Esophagus muscularis mucosa (tissue), 4 donors: ENCODE measurements around the gene CNPY2. TPM values are rescaled to one million over a fixed set of nuclear protein-coding genes. Genes with fewer than 3 reads are reported as not detected.
"Not testable (repeated sequence)": the region's sequence is repeated elsewhere in the genome, so short reads cannot be mapped to it uniquely, and the experiment has no call there.

ENCODE experiments used
- DNase-seq: peaks from one replicate; pipeline ENCODE4 v3.0.0-alpha.2; 2017; ENCODE audit errors: extremely low spot score
- H3K27ac ChIP-seq, 4 donors: fragments of 200-600 bp; sonication (generic); replicated peaks in 1 of 4; 1 replicate in 3 of 4; 2 replicates in 1 of 4; pipeline ENCODE4 v1.5.1; 2016 to 2019; ENCODE audit warnings: mild to moderate bottlenecking in 1 of 4
- H3K27me3 ChIP-seq, 4 donors: fragments of 200-600 bp; sonication (generic); one replicate each; pipeline versions ENCODE4 v1.5.1 to v1.6.0; 2016 to 2019
- H3K36me3 ChIP-seq, 4 donors: fragments of 200-600 bp; sonication (generic); one replicate each; pipeline ENCODE4 v1.5.1; 2016 to 2019
- H3K4me1 ChIP-seq, 4 donors: fragments of 200-600 bp; sonication (generic); one replicate each; pipeline ENCODE4 v1.5.1; 2016 to 2019
- H3K4me3 ChIP-seq, 4 donors: fragments of 200-600 bp; sonication (generic); 1 replicate in 2 of 4; 2 replicates in 2 of 4; pipeline ENCODE4 v1.5.1; 2016 to 2019; ENCODE audit warnings: mild to moderate bottlenecking in 4 of 4, moderate library complexity in 1 of 4
- H3K9me3 ChIP-seq, 4 donors: fragments of 200-600 bp; sonication (generic); 1 replicate in 3 of 4; 2 replicates in 1 of 4; pipeline ENCODE4 v1.5.1; 2016 to 2019
- EP300 ChIP-seq: sonication (generic); formaldehyde crosslinking; IDR thresholded peaks from one replicate; pipeline ENCODE4 v1.6.1; 2017; ENCODE audit warnings: antibody characterized with exemption
- POLR2A ChIP-seq: fragments of 450-650 bp; IDR thresholded peaks from one replicate; pipeline ENCODE4 v1.6.1; 2017; ENCODE audit warnings: antibody characterized with exemption, moderate library complexity, mild to moderate bottlenecking, low read depth
- POLR2AphosphoS5 ChIP-seq, 2 donors: sonication (generic); formaldehyde crosslinking; IDR thresholded peaks; one replicate each; pipeline ENCODE4 v1.6.1; 2017; ENCODE audit warnings: antibody characterized with exemption in 2 of 2
- WGBS: methylation state at CpG from one replicate; pipeline ENCODE4 v1.1.5; 2018; 5-methylcytosine and 5-hydroxymethylcytosine counted together
- intact Hi-C: fragments of 100-400 bp; cut with DNase I; formaldehyde crosslinking; loops from one replicate; pipeline ENCODE4 v1.15.1; 2023
- total RNA-seq, 4 donors: library from RNA; depleted of rRNA; stranded (reverse); fragments of >200 nt; gene quantifications; one replicate each; pipeline versions ENCODE4 v1.1.0 to v1.2.1, GENCODE V29; 2016
- TF ChIP-seq, protein P1 (sequence below), 3 experiments: fragments of 200-600 bp in 2 of 3; fragments of 450-650 bp in 1 of 3; sonication (generic) in 2 of 3; IDR thresholded peaks; one replicate each; pipeline ENCODE4 v1.5.1; 2017 to 2019; ENCODE audit warnings: antibody characterized with exemption in 3 of 3, mild to moderate bottlenecking in 2 of 3, moderate library complexity in 1 of 3

The CNPY2 gene
- total RNA-seq, 4 donors from 2014 or later, result 48.8 to 61.5 (median 50.3) TPM

DNA sequence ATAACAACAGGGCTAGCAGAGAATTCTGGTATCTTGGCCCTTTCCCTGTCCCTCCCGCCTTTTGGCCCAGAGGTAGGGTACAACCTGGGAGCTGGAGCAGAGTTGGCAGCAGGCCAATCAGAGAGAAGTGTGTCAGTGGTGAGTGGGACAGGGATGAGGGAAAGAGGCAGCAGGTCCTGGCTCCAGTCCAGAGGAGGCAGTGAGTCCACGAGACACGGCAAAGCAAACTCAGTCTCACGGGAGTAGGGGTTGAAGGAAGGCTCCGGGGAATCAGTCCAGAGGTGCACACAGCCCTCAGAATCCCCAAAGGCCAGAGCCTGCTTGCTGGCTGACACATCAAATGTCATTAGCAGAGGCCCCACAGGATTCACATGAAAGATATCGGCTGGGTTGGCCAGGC is 10.7 kb upstream of the CNPY2 start:
- Histone ChIP-seq H3K36me3 (peaks cover 44 to 85% (median 69%) of the 10 kb centered on the region in 4 donors), H3K4me1 (no peaks in the 10 kb centered on the region), H3K9me3 (no peaks in the 10 kb centered on the region), H3K4me3 (no peak overlapping the region), H3K27ac (no peak overlapping the region), H3K27me3 (no peaks in the 10 kb centered on the region)
- intact Hi-C loops, result no loop called here
- 74% methylated on average over 6 of the region's 6 CpGs for WGBS
- DNase-seq, result no peak
- TF ChIP-seq POLR2A, result no peak
- no peak for TF ChIP-seq POLR2AphosphoS5 (IDR thresholded peaks at IDR 0.05)
- TF ChIP-seq EP300, result no peak
- TF ChIP-seq, protein P1, sequence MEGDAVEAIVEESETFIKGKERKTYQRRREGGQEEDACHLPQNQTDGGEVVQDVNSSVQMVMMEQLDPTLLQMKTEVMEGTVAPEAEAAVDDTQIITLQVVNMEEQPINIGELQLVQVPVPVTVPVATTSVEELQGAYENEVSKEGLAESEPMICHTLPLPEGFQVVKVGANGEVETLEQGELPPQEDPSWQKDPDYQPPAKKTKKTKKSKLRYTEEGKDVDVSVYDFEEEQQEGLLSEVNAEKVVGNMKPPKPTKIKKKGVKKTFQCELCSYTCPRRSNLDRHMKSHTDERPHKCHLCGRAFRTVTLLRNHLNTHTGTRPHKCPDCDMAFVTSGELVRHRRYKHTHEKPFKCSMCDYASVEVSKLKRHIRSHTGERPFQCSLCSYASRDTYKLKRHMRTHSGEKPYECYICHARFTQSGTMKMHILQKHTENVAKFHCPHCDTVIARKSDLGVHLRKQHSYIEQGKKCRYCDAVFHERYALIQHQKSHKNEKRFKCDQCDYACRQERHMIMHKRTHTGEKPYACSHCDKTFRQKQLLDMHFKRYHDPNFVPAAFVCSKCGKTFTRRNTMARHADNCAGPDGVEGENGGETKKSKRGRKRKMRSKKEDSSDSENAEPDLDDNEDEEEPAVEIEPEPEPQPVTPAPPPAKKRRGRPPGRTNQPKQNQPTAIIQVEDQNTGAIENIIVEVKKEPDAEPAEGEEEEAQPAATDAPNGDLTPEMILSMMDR (IDR thresholded peaks at IDR 0.05), result no peak

DNA sequence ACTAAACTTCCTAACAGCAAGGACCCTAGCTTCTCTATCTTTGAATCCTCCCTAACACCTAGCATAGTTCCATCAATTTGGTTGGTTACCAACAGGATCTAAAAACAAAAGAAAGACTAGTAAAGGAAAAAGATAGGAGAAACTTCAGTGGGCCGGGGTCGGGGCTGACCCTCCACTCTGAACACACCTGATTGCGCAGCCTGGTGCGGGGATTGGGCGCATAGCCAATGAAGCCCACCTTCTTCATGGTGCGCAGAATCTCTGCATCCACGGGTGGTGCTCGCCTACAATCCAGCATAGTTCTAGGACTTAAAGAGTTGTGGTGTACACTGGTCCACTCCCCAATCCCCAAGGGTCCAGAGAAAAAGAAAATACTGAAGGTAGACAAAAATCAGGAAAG is 10.3 kb upstream of the CNPY2 start:
- Histone ChIP-seq H3K27me3 (no peaks in the 10 kb centered on the region), H3K9me3 (no peaks in the 10 kb centered on the region), H3K4me3 (no peak overlapping the region), H3K4me1 (no peaks in the 10 kb centered on the region), H3K27ac (no peak overlapping the region), H3K36me3 (peaks cover 44 to 86% (median 73%) of the 10 kb centered on the region in 4 donors)
- TF ChIP-seq POLR2AphosphoS5 (IDR thresholded peaks at IDR 0.05) (no peak), EP300 (no peak), POLR2A (no peak)
- TF ChIP-seq, protein P1 (IDR thresholded peaks at IDR 0.05), result no peak
- DNase-seq, result no peak
- 95% methylated on average over 8 of the region's 8 CpGs for WGBS
- intact Hi-C loops, result no loop called here

DNA sequence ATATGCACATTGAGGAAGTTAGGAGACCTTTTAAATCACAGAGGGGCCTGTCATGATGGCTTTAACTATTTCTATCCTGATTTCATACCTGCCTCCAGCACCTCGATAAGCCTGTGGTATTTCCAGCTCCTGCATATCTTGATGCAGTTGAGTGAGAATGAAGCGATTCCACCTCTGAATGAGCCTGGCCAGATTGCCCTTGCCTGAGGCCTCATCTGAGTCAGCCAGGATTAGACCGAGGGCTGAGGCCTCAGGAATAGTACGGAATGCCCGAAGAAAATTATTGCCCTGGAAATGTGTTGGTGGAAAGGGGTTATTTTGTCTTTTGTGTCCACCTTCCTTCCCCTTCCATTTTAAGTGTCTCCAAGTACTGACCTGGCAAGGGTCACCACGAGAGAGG is 8.4 kb upstream of the CNPY2 start:
- Histone ChIP-seq H3K9me3 (no peaks in the 10 kb centered on the region), H3K4me3 (no peak overlapping the region), H3K4me1 (no peaks in the 10 kb centered on the region), H3K36me3 (peaks cover 55 to 96% (median 91%) of the 10 kb centered on the region in 4 donors), H3K27me3 (no peaks in the 10 kb centered on the region), H3K27ac (no peak overlapping the region)
- TF ChIP-seq POLR2A (no peak), EP300 (no peak), POLR2AphosphoS5 (IDR thresholded peaks at IDR 0.05) (no peak)
- TF ChIP-seq, protein P1 (IDR thresholded peaks at IDR 0.05), result no peak
- DNase-seq, result no peak
- WGBS, result 99% methylated on average over 6 of the region's 6 CpGs
- intact Hi-C loops, result no loop called here

DNA sequence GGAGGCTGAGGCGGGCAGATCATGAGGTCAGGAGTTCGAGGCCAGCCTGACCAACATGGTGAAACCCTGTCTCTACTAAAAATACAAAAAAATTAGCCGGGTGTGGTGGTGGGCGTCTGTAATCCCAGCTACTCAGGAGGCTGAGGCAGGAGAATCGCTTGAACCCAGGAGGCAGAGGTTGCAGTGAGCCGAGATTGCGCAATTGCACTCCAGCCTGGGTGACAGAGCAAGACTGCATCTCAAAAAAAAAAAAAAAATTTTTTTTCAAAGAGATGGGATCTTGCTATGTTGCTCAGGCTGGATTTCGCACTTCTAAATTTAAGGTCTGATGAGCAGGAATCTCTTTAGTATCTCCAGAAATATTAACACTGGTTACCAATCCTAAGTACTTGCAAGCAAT is 5.8 kb upstream of the CNPY2 start:
- WGBS, result 97% methylated on average over 8 of the region's 8 CpGs
- H3K36me3 ChIP-seq, result peaks cover 56 to 89% (median 87%) of the 10 kb centered on the region in 4 donors

DNA sequence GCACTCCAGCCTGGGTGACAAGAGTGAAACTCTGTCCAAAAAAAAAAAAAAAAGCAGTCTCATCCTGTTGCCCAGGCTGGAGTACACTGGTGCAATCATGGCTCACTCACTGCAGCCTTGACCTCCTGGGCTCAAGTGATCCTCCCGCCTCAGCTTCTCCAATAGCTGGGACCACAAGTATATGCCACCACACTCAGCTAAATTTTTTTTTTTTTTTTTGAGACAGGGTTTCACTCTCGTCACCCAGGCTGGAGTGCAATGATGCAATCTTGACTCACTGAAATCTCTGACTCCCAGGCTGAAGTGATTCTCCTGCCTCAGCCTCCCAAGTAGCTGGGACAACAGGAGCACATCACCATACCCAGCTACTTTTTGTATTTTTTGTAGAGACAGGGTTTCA is 5.2 kb upstream of the CNPY2 start:
- Histone ChIP-seq H3K4me1 (peaks cover 0 to 8% (median 7%) of the 10 kb centered on the region in 4 donors), H3K27ac (no peak overlapping the region), H3K4me3 (no peak overlapping the region), H3K36me3 (peaks cover 50 to 83% (median 81%) of the 10 kb centered on the region in 4 donors), H3K9me3 (no peaks in the 10 kb centered on the region), H3K27me3 (no peaks in the 10 kb centered on the region)
- 81% methylated on average over 2 of the region's 2 CpGs for WGBS
- intact Hi-C loops, result no loop called here
- TF ChIP-seq, protein P1 (IDR thresholded peaks at IDR 0.05), result no peak
- TF ChIP-seq POLR2AphosphoS5 (IDR thresholded peaks at IDR 0.05) (no peak), EP300 (no peak), POLR2A (no peak)
- no peak for DNase-seq

More for the DNA sequence above, 5.8 kb upstream of the CNPY2 start:
- intact Hi-C loops, H3K4me3 ChIP-seq, H3K27ac ChIP-seq, H3K9me3 ChIP-seq, H3K27me3 ChIP-seq, H3K4me1 ChIP-seq, DNase-seq: not testable (repeated sequence)
